ENCODE data around the gene SHCBP1.
"Not testable (repeated sequence)": the region's sequence is repeated elsewhere in the genome, so short reads cannot be mapped to it uniquely, and the experiment has no call there.

Gene SHCBP1

GRCh38 chr16:46621006-46621933 is at the start of gene SHCBP1:
Gene SHCBP1 (minus strand): TSS chr16:46621379. CDS start chr16:46621359, 20 bp downstream.
- peak; percentile 87 for DNase-seq

- no peak for DNase-seq
Measured at GRCh38 chr16:46662123-46662522, 40.9 kb upstream of the SHCBP1 start.

GRCh38 chr16:46658925-46659324 is 37.7 kb upstream of the SHCBP1 start:
- DNase-seq, result no peak

- no peak for DNase-seq
Measured at GRCh38 chr16:46651305-46651704, 30.1 kb upstream of the SHCBP1 start.

GRCh38 chr16:46650254-46650623 is 29.1 kb upstream of the SHCBP1 start:
- DNase-seq, result no peak

GRCh38 chr16:46649588-46650253 is 28.5 kb upstream of the SHCBP1 start:
- no peak for DNase-seq

GRCh38 chr16:46648656-46649055 is 27.5 kb upstream of the SHCBP1 start:
- no peak for DNase-seq

- DNase-seq, result no peak
Measured at GRCh38 chr16:46638947-46639925, 18.1 kb upstream of the SHCBP1 start.

GRCh38 chr16:46632778-46633733 is 11.9 kb upstream of the SHCBP1 start:
- DNase-seq, result no peak

- DNase-seq, result no peak
Measured at GRCh38 chr16:46629331-46630219, 8.4 kb upstream of the SHCBP1 start.

- no peak for DNase-seq
Measured at GRCh38 chr16:46627746-46628145, 6.6 kb upstream of the SHCBP1 start.

GRCh38 chr16:46626681-46627080 is 5.5 kb upstream of the SHCBP1 start:
- not testable (repeated sequence) for DNase-seq

GRCh38 chr16:46624862-46625261 is 3.7 kb upstream of the SHCBP1 start:
- not testable (repeated sequence) for DNase-seq

GRCh38 chr16:46623707-46624106 is 2.5 kb upstream of the SHCBP1 start:
- not testable (repeated sequence) for DNase-seq

GRCh38 chr16:46623246-46623645 is 2.1 kb upstream of the SHCBP1 start:
- DNase-seq, result not testable (repeated sequence)

- no peak for DNase-seq
Measured at GRCh38 chr16:46621934-46622676, 926 bp upstream of the SHCBP1 start.

GRCh38 chr16:46620266-46621005 is 743 bp downstream of the SHCBP1 start:
- no peak for DNase-seq

- DNase-seq, result no peak
Measured at GRCh38 chr16:46618516-46618915, 2.7 kb downstream of the SHCBP1 start.

GRCh38 chr16:46614006-46614405 is 7.2 kb downstream of the SHCBP1 start:
- no peak for DNase-seq
